SIG-M5 (cell line): ENCODE results near the gene UBE2L3.
"Not testable (repeated sequence)": the region's sequence is repeated elsewhere in the genome, so short reads cannot be mapped to it uniquely, and the experiment has no call there.

Experiments
- DNase-seq: peaks from one replicate; lab custom pipeline; 2025; lab: John Stamatoyannopoulos, UW

Gene UBE2L3

GRCh38 chr22:21571679-21572078 lies 4.2 kb downstream of the UBE2L3 start:
- DNase-seq, result no peak

GRCh38 chr22:21573293-21573734 lies 5.8 kb downstream of the UBE2L3 start:
- DNase-seq, result no peak

- DNase-seq, result no peak
Measured at GRCh38 chr22:21573750-21574494, 6.4 kb downstream of the UBE2L3 start.

GRCh38 chr22:21579474-21579851 lies 11.9 kb downstream of the UBE2L3 start:
- no peak for DNase-seq

GRCh38 chr22:21580623-21581007 lies 13.1 kb downstream of the UBE2L3 start:
- DNase-seq, result not testable (repeated sequence)

- DNase-seq, result not testable (repeated sequence)
Measured at GRCh38 chr22:21581009-21581713, 13.6 kb downstream of the UBE2L3 start.

- no peak for DNase-seq
Measured at GRCh38 chr22:21582801-21583740, 15.6 kb downstream of the UBE2L3 start.

GRCh38 chr22:21585389-21585788 lies 17.9 kb downstream of the UBE2L3 start:
- no peak for DNase-seq

GRCh38 chr22:21587803-21588611 lies 20.5 kb downstream of the UBE2L3 start:
- DNase-seq, result no peak

GRCh38 chr22:21589396-21589795 lies 21.9 kb downstream of the UBE2L3 start:
- DNase-seq, result no peak

GRCh38 chr22:21590809-21591641 lies 23.5 kb downstream of the UBE2L3 start:
- DNase-seq, result no peak

- DNase-seq, result no peak
Measured at GRCh38 chr22:21591695-21592094, 24.2 kb downstream of the UBE2L3 start.

- no peak for DNase-seq
Measured at GRCh38 chr22:21592422-21592821, 24.9 kb downstream of the UBE2L3 start.

GRCh38 chr22:21593406-21594232 lies 26.1 kb downstream of the UBE2L3 start:
- DNase-seq, result no peak

GRCh38 chr22:21594865-21595452 lies 27.4 kb downstream of the UBE2L3 start:
- no peak for DNase-seq

- DNase-seq, result not testable (repeated sequence)
Measured at GRCh38 chr22:21596356-21597135, 29.0 kb downstream of the UBE2L3 start.

GRCh38 chr22:21598302-21598701 lies 30.8 kb downstream of the UBE2L3 start:
- no peak for DNase-seq
